Hepatocyte (in vitro differentiated cells): ENCODE data around the gene CORO1C.

Experiments used
- EZH2 ChIP-seq: fragments of 200-600 bp; sonication (generic); IDR thresholded peaks from 2 replicates; pipeline ENCODE4 v1.6.1; 2016; ENCODE audit warnings: antibody characterized with exemption, mild to moderate bottlenecking, borderline replicate concordance
- EZH2phosphoT487 ChIP-seq: fragments of 200-600 bp; sonication (generic); IDR thresholded peaks from one replicate; pipeline ENCODE4 v1.6.1; 2018; ENCODE audit warnings: antibody characterized with exemption, mild to moderate bottlenecking, low read depth, moderate library complexity; ENCODE audit not compliant: unreplicated experiment, severe bottlenecking
- TF ChIP-seq, protein P1 (sequence below): fragments of 200-600 bp; sonication (generic); IDR thresholded peaks from 2 replicates; pipeline ENCODE4 v1.5.1; 2016; ENCODE audit warnings: antibody characterized with exemption, mild to moderate bottlenecking; ENCODE audit not compliant: poor library complexity

DNA sequence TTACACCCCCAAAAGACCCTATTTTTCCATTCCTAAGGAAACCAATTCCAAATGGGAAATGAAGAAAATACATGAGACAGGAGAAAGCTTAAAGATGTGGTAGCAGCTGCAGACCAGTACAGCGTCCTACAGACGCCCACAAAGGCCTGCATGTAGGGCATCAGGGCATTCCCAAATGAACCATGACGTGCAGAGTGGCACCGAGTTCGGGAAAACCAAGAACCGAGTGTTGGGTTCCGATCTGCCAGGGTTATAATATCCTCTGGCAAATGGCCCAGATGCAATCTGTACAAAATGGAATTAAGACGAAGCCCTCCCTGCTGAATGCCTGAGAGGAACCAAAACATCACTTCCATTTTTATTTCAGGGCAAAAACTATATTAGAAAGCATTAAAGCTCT is 63.3 kb downstream of the CORO1C start:
- TF ChIP-seq, protein P1, sequence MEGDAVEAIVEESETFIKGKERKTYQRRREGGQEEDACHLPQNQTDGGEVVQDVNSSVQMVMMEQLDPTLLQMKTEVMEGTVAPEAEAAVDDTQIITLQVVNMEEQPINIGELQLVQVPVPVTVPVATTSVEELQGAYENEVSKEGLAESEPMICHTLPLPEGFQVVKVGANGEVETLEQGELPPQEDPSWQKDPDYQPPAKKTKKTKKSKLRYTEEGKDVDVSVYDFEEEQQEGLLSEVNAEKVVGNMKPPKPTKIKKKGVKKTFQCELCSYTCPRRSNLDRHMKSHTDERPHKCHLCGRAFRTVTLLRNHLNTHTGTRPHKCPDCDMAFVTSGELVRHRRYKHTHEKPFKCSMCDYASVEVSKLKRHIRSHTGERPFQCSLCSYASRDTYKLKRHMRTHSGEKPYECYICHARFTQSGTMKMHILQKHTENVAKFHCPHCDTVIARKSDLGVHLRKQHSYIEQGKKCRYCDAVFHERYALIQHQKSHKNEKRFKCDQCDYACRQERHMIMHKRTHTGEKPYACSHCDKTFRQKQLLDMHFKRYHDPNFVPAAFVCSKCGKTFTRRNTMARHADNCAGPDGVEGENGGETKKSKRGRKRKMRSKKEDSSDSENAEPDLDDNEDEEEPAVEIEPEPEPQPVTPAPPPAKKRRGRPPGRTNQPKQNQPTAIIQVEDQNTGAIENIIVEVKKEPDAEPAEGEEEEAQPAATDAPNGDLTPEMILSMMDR = no peak
- no peak for TF ChIP-seq EZH2
- no peak for TF ChIP-seq EZH2phosphoT487
